HepG2 (cell line): Measurements from ENCODE around the gene LMBRD2. TPM values are rescaled to one million over a fixed set of nuclear protein-coding genes. Genes with fewer than 3 reads are reported as not detected.

Experiments used
- ARID4A ChIP-seq: sonication (generic); formaldehyde crosslinking; IDR thresholded peaks from 2 replicates; pipeline ENCODE4 v1.5.0; 2020; ENCODE audit warnings: mild to moderate bottlenecking, missing genetic modification reagents, borderline replicate concordance
- CSRNP2 ChIP-seq: sonication (generic); formaldehyde crosslinking; conservative IDR thresholded peaks from 2 replicates; pipeline ENCODE4 v1.8.0; 2022; ENCODE audit warnings: low read depth, missing genetic modification reagents
- HBP1 ChIP-seq: IDR thresholded peaks from 2 replicates; pipeline ENCODE4 v1.6.1; 2016; ENCODE audit warnings: low read depth, control low read depth
- HNRNPLL ChIP-seq: fragments of 200-400 bp; formaldehyde crosslinking; IDR thresholded peaks from 2 replicates; pipeline ENCODE4 v1.6.1; 2017; ENCODE audit warnings: mild to moderate bottlenecking, low read depth, low read length; ENCODE audit not compliant: poor library complexity, severe bottlenecking
- MAF1 ChIP-seq: sonication (generic); formaldehyde crosslinking; IDR thresholded peaks from 2 replicates; pipeline ENCODE4 v1.5.0; 2020; ENCODE audit warnings: missing genetic modification reagents, borderline replicate concordance
- MAX ChIP-seq: IDR thresholded peaks from 2 replicates; pipeline ENCODE4 v1.6.1; 2012; ENCODE audit warnings: inconsistent platforms
- PATZ1 ChIP-seq: sonication (generic); formaldehyde crosslinking; IDR thresholded peaks from 2 replicates; pipeline ENCODE4 v1.4.0; 2020; ENCODE audit warnings: missing genetic modification reagents
- TFDP2 ChIP-seq: sonication (generic); formaldehyde crosslinking; IDR thresholded peaks from 2 replicates; pipeline ENCODE4 v1.4.0; 2020; ENCODE audit warnings: missing genetic modification reagents
- ZNF556 ChIP-seq: sonication (generic); formaldehyde crosslinking; IDR thresholded peaks from 2 replicates; pipeline ENCODE4 v1.4.0; 2020; ENCODE audit warnings: mild to moderate bottlenecking, missing genetic modification reagents, borderline replicate concordance
- ZNF629 ChIP-seq: sonication (generic); formaldehyde crosslinking; conservative IDR thresholded peaks from 2 replicates; pipeline ENCODE4 v1.5.0; 2020; ENCODE audit warnings: missing genetic modification reagents
- ZNF784 ChIP-seq: sonication (generic); formaldehyde crosslinking; IDR thresholded peaks from 2 replicates; pipeline ENCODE4 v1.5.1; 2020; ENCODE audit warnings: missing genetic modification reagents, mild to moderate bottlenecking, borderline replicate concordance
- ZNF879 ChIP-seq: sonication (generic); formaldehyde crosslinking; IDR thresholded peaks from 2 replicates; pipeline ENCODE4 v1.8.1; 2023; ENCODE audit warnings: missing genetic modification reagents
- polyA plus RNA-seq, 8 experiments: library from polyadenylated mRNA; depleted of rRNA in 3 of 8; stranded (reverse) in 7 of 8; unstranded in 1 of 8; fragments of >200 nt; fragmentation: Illumina TruSeq in 4 of 8; extraction: Trizol in 4 of 8; gene quantifications; 2 replicates each; pipeline versions ENCODE4 v1.2.1 to v1.2.3, GENCODE V29; 2011 to 2016; ENCODE audit warnings: low read depth in 4 of 8, missing spikeins in 1 of 8, mixed read lengths in 1 of 8; ENCODE audit not compliant: insufficient read depth in 1 of 8
- total RNA-seq, 5 experiments: library from RNA; depleted of rRNA; stranded (reverse); fragments of >200 nt; fragmentation: Illumina TruSeq; extraction: Trizol; gene quantifications; 2 replicates each; pipeline ENCODE4 v1.2.3, GENCODE V29; 2016; ENCODE audit warnings: low read depth in 1 of 5

LMBRD2 gene
- total and polyA plus RNA-seq, 2 of the 13 experiments (the other 11 are each of a cell fraction or from before 2014, with no cell fraction given), result 2.0 to 4.7 TPM

- 0 out of 2 replicates have a peak, but pooled peaks have one; percentile 16 for TF ChIP-seq TFDP2 (CRISPR knock-in tag)
- TF ChIP-seq ZNF879 (CRISPR knock-in tag), result no peak
- peak; percentile 18; the same call in 1 of the 2 replicates for TF ChIP-seq MAX
- no peak for TF ChIP-seq ARID4A (CRISPR knock-in tag)
- 0 out of 2 replicates have a peak, but pooled peaks have one; percentile 23 for TF ChIP-seq PATZ1
- no peak for TF ChIP-seq MAF1 (CRISPR knock-in tag)
- TF ChIP-seq ZNF629 (CRISPR knock-in tag), result no peak
- no peak for TF ChIP-seq CSRNP2 (CRISPR knock-in tag)
- no peak for TF ChIP-seq HNRNPLL
- TF ChIP-seq ZNF784 (CRISPR knock-in tag), result no peak
- TF ChIP-seq HBP1 (CRISPR knock-in tag), result no peak
- no peak for TF ChIP-seq ZNF556
These were observed 29.1 kb upstream of the LMBRD2 start (continued) for GRCh38 chr5:36180556-36181350.
